Panc1 (cell line): ENCODE data around the gene RAI1. TPM values are rescaled to one million over a fixed set of nuclear protein-coding genes. Genes with fewer than 3 reads are reported as not detected.

Source experiments
- ATAC-seq: fragments of 200-7000 bp; cut with Tn5 transposase; 2 replicates; pipeline ENCODE4 v1.9.1; 2020; ENCODE audit warnings: mild to moderate bottlenecking, moderate library complexity
- BruUV-seq: library from RNA; stranded (reverse); fragments of 400-500 nt; replicated peaks from 2 replicates; lab custom pipeline; 2021; lab: Mats Ljungman, UMichigan
- CTCF ChIA-PET: fragments of 300-600 bp; sonication (Branson Sonifier 250); formaldehyde crosslinking; loops from one replicate; lab custom pipeline; 2022; ENCODE audit warnings: antibody characterized with exemption; lab: Charles Lee
- POLR2A ChIA-PET: fragments of 300-600 bp; sonication (Branson Sonifier 250); formaldehyde crosslinking; loops from one replicate; lab custom pipeline; 2022; ENCODE audit warnings: antibody characterized with exemption; lab: Charles Lee
- DNase-seq: peaks from one replicate; pipeline ENCODE4 v3.0.0-alpha.2; 2010; ENCODE audit warnings: low read depth, low spot score
- H3K27ac ChIP-seq: 2 replicates; pipeline ENCODE4 v1.5.1; 2011; ENCODE audit warnings: mild to moderate bottlenecking, low read length, inconsistent platforms
- H3K27me3 ChIP-seq: fragments of 200-500 bp; sonication (Bioruptor generic); 2 replicates; pipeline ENCODE4 v1.6.0; 2014; ENCODE audit warnings: low read length, inconsistent platforms; ENCODE audit not compliant: control insufficient read depth, insufficient read depth
- H3K36me3 ChIP-seq: fragments of 200-500 bp; sonication (Bioruptor generic); 2 replicates; pipeline ENCODE4 v1.5.1; 2014; ENCODE audit warnings: inconsistent platforms, mild to moderate bottlenecking, low read length, moderate library complexity; ENCODE audit not compliant: control insufficient read depth, insufficient read depth
- H3K4me1 ChIP-seq: 2 replicates; pipeline ENCODE4 v1.5.1; 2011; ENCODE audit warnings: inconsistent platforms, mild to moderate bottlenecking, low read length, moderate library complexity; ENCODE audit not compliant: control insufficient read depth, insufficient read depth
- H3K4me3 ChIP-seq, 2 experiments: 2 replicates each; pipeline ENCODE4 v1.5.1; 2011 to 2012; ENCODE audit warnings: low read depth in 2 of 2, low read length in 2 of 2, mild to moderate bottlenecking in 2 of 2, inconsistent platforms in 1 of 2, moderate library complexity in 1 of 2
- H3K9me3 ChIP-seq: fragments of 200-500 bp; sonication (Bioruptor generic); 2 replicates; pipeline ENCODE4 v1.5.1; 2014; ENCODE audit warnings: low read depth, mild to moderate bottlenecking, inconsistent platforms, low read length, moderate library complexity; ENCODE audit not compliant: control insufficient read depth, insufficient read depth
- CTCF ChIP-seq: fragments of 450-650 bp; IDR thresholded peaks from 2 replicates; pipeline ENCODE4 v1.5.1; 2017; ENCODE audit warnings: mild to moderate bottlenecking
- POLR2AphosphoS5 ChIP-seq: IDR thresholded peaks from 2 replicates; pipeline ENCODE4 v1.6.1; 2012; ENCODE audit warnings: mild to moderate bottlenecking, low read depth, low read length, moderate library complexity
- SIN3A ChIP-seq: IDR thresholded peaks from 2 replicates; pipeline ENCODE4 v1.6.1; 2012; ENCODE audit warnings: low read depth, mild to moderate bottlenecking, low read length, moderate library complexity, borderline replicate concordance; ENCODE audit not compliant: insufficient read depth
- TCF7L2 ChIP-seq: IDR thresholded peaks from 2 replicates; pipeline ENCODE4 v1.6.1; 2011; ENCODE audit warnings: mild to moderate bottlenecking, low read depth, low read length, inconsistent platforms
- in situ Hi-C: cut with HindIII; loops from 2 replicates; pipeline ENCODE4 v1.10.0; 2016; ENCODE audit warnings: low sequenced_read_pairs, low pct_unique_long_range_greater_than_20kb
- intact Hi-C: fragments of 100-400 bp; cut with micrococcal nuclease; formaldehyde crosslinking; loops from one replicate; pipeline ENCODE4 v1.10.0; 2022; ENCODE audit not compliant: unreplicated experiment
- total RNA-seq: library from RNA; stranded (reverse); gene quantifications from one replicate; pipeline ENCODE4 v1.2.1, GENCODE V29; 2021; ENCODE audit not compliant: unreplicated experiment
- TF ChIP-seq, protein P1 (sequence below), 2 experiments: IDR thresholded peaks; 2 replicates each; pipeline ENCODE4 v1.6.1; 2011 to 2012; ENCODE audit warnings: low read depth in 2 of 2, control low read depth in 1 of 2, low read length in 1 of 2, mild to moderate bottlenecking in 1 of 2, moderate library complexity in 1 of 2; ENCODE audit not compliant: insufficient read depth in 1 of 2

The RAI1 gene
- total RNA-seq, 1 experiment from 2014 or later, result 51.0 TPM

- intact Hi-C loops (no loop called here), in situ Hi-C loops (no loop called here)
- TF ChIP-seq POLR2AphosphoS5, result no peak
- no peak for TF ChIP-seq CTCF
- Histone ChIP-seq H3K4me3 (no peak overlapping the region), H3K27me3 (no peaks in the 10 kb centered on the region), H3K36me3 (no peaks in the 10 kb centered on the region), H3K27ac (peak overlapping the region; percentile 31; the same call in 1 of the 2 replicates), H3K9me3 (no peaks in the 10 kb centered on the region), H3K4me1 (peaks cover 40% of the 10 kb centered on the region)
- ChIA-PET CTCF (no interaction called here), POLR2A (no interaction called here)
- ATAC-seq (no peak), DNase-seq (no peak)
- no TSS peak for BruUV-seq
These were observed 67.9 kb downstream of the RAI1 start for GRCh38 chr17:17749025-17749772.

- no TSS peak for BruUV-seq
- H3K27me3 ChIP-seq, result no peaks in the 10 kb centered on the region
- no peak for TF ChIP-seq TCF7L2
- ChIA-PET CTCF (no interaction called here), POLR2A (no interaction called here)
- H3K4me3 ChIP-seq, result no peak overlapping the region
- intact Hi-C loops, result no loop called here
- H3K27ac ChIP-seq, result peak overlapping the region; percentile 31; the same call in 1 of the 2 replicates
- no peak for DNase-seq
- peak; percentile 31; the same call in 1 of the 2 replicates for ATAC-seq
- peaks cover 40% of the 10 kb centered on the region for H3K4me1 ChIP-seq
- in situ Hi-C loops, result no loop called here
- no peaks in the 10 kb centered on the region for H3K9me3 ChIP-seq
- H3K36me3 ChIP-seq, result no peaks in the 10 kb centered on the region
These were observed 68.7 kb downstream of the RAI1 start for GRCh38 chr17:17749921-17750320.

GRCh38 chr17:17750881-17751280 lies 69.6 kb downstream of the RAI1 start:
- no peaks in the 10 kb centered on the region for H3K27me3 ChIP-seq
- in situ Hi-C loops, result no loop called here
- CTCF ChIA-PET, result interaction anchor here (0.6 kb wide), 1 partner anchor 110 kb away, joined by 3 read pairs; no protein-coding TSS in a partner anchor
- TF ChIP-seq, protein P1, sequence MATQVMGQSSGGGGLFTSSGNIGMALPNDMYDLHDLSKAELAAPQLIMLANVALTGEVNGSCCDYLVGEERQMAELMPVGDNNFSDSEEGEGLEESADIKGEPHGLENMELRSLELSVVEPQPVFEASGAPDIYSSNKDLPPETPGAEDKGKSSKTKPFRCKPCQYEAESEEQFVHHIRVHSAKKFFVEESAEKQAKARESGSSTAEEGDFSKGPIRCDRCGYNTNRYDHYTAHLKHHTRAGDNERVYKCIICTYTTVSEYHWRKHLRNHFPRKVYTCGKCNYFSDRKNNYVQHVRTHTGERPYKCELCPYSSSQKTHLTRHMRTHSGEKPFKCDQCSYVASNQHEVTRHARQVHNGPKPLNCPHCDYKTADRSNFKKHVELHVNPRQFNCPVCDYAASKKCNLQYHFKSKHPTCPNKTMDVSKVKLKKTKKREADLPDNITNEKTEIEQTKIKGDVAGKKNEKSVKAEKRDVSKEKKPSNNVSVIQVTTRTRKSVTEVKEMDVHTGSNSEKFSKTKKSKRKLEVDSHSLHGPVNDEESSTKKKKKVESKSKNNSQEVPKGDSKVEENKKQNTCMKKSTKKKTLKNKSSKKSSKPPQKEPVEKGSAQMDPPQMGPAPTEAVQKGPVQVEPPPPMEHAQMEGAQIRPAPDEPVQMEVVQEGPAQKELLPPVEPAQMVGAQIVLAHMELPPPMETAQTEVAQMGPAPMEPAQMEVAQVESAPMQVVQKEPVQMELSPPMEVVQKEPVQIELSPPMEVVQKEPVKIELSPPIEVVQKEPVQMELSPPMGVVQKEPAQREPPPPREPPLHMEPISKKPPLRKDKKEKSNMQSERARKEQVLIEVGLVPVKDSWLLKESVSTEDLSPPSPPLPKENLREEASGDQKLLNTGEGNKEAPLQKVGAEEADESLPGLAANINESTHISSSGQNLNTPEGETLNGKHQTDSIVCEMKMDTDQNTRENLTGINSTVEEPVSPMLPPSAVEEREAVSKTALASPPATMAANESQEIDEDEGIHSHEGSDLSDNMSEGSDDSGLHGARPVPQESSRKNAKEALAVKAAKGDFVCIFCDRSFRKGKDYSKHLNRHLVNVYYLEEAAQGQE (IDR thresholded peaks at IDR 0.05; ENCODE audit: insufficient read depth in 1 of 2, low read depth in 2 of 2, low read length in 1 of 2), result no peak
- TF ChIP-seq SIN3A, result no peak
- no peak for TF ChIP-seq CTCF
- no peak for TF ChIP-seq TCF7L2
- TF ChIP-seq POLR2AphosphoS5, result no peak
- no peak for ATAC-seq
- BruUV-seq, result no TSS peak
- peaks cover 40% of the 10 kb centered on the region for H3K4me1 ChIP-seq
- peak overlapping the region; percentile 94 for H3K27ac ChIP-seq
- intact Hi-C loops, result no loop called here
- DNase-seq, result no peak
- H3K9me3 ChIP-seq, result no peaks in the 10 kb centered on the region
- POLR2A ChIA-PET, result interaction anchor here (0.6 kb wide), 1 partner anchor 14 kb away, joined by 3 read pairs; no protein-coding TSS in a partner anchor
- H3K36me3 ChIP-seq, result no peaks in the 10 kb centered on the region
- no peak overlapping the region for H3K4me3 ChIP-seq
